MCF 10A (cell line): ENCODE results near the gene MRPS6. TPM values are rescaled to one million over a fixed set of nuclear protein-coding genes. Genes with fewer than 3 reads are reported as not detected.

Source experiments
- BruUV-seq: library from RNA; stranded (reverse); fragments of 400-500 nt; replicated peaks from 2 replicates; lab custom pipeline; 2021; lab: Mats Ljungman, UMichigan
- CTCF ChIA-PET: fragments of 300-600 bp; sonication (Branson Sonifier 250); formaldehyde crosslinking; extraction: SDS; loops from one replicate; lab custom pipeline; 2021; ENCODE audit warnings: antibody characterized with exemption, inconsistent platforms; lab: Yijun Ruan, JAX
- POLR2A ChIA-PET: fragments of 300-600, 350-650 bp; sonication (Branson Sonifier 250); formaldehyde crosslinking; extraction: SDS; loops from one replicate; lab custom pipeline; 2020; ENCODE audit warnings: antibody characterized with exemption, inconsistent platforms; lab: Yijun Ruan, JAX
- DNase-seq: peaks from one replicate; pipeline ENCODE4 v3.0.0-alpha.2; 2018; ENCODE audit not compliant: unreplicated experiment
- H3K27ac Mint-ChIP-seq: one replicate; pipeline ENCODE4 v1.8.0; 2022; ENCODE audit warnings: mild to moderate bottlenecking, low read depth, mixed read lengths; ENCODE audit not compliant: unreplicated experiment
- H3K27me3 Mint-ChIP-seq: one replicate; pipeline ENCODE4 v1.8.0; 2022; ENCODE audit warnings: mixed read lengths; ENCODE audit not compliant: insufficient read depth, unreplicated experiment
- H3K36me3 Mint-ChIP-seq: one replicate; pipeline ENCODE4 v1.8.0; 2022; ENCODE audit warnings: mild to moderate bottlenecking, moderate library complexity, mixed read lengths; ENCODE audit not compliant: insufficient read depth, unreplicated experiment
- H3K4me1 Mint-ChIP-seq: one replicate; pipeline ENCODE4 v1.8.0; 2022; ENCODE audit warnings: mixed read lengths; ENCODE audit not compliant: insufficient read depth, unreplicated experiment
- H3K4me3 Mint-ChIP-seq: one replicate; pipeline ENCODE4 v1.8.0; 2022; ENCODE audit warnings: mild to moderate bottlenecking, moderate library complexity, mixed read lengths; ENCODE audit not compliant: unreplicated experiment
- H3K9me3 Mint-ChIP-seq: one replicate; pipeline ENCODE4 v1.8.0; 2022; ENCODE audit warnings: mixed read lengths; ENCODE audit not compliant: unreplicated experiment
- CTCF ChIP-seq: fragments of 200-600 bp; IDR thresholded peaks from one replicate; pipeline ENCODE4 v1.8.0; 2022; ENCODE audit warnings: antibody characterized with exemption, mild to moderate bottlenecking; ENCODE audit not compliant: unreplicated experiment
- intact Hi-C: fragments of 100-400 bp; cut with micrococcal nuclease; formaldehyde crosslinking; loops from 2 replicates; pipeline ENCODE4 v1.14.1; 2022
- total RNA-seq: library from RNA; stranded (reverse); gene quantifications from 2 replicates; pipeline ENCODE4 v1.2.3, GENCODE V29; 2022

MRPS6 gene
- total RNA-seq, 1 experiment from 2014 or later = 86.0 TPM

- ChIA-PET CTCF (no interaction called here), POLR2A (no interaction called here)
- Mint-ChIP-seq H3K36me3 (no peaks in the 10 kb centered on the region), H3K9me3 (no peaks in the 10 kb centered on the region), H3K4me3 (no peak overlapping the region), H3K27me3 (no peaks in the 10 kb centered on the region), H3K4me1 (peaks cover 5% of the 10 kb centered on the region), H3K27ac (no peak overlapping the region)
- BruUV-seq = no TSS peak
- intact Hi-C loops = no loop called here
- DNase-seq = no peak
- TF ChIP-seq CTCF = no peak
These were observed 45.5 kb upstream of the MRPS6 start for GRCh38 chr21:34027721-34028461.

- ChIA-PET POLR2A (interaction anchor here (1.1 kb wide), 1 partner anchor 72 kb away, joined by 3 read pairs; no protein-coding TSS in a partner anchor), CTCF (no interaction called here)
- Mint-ChIP-seq H3K4me1 (peaks cover 12% of the 10 kb centered on the region), H3K4me3 (peak overlapping the region; percentile 15), H3K36me3 (no peaks in the 10 kb centered on the region), H3K9me3 (no peaks in the 10 kb centered on the region), H3K27me3 (no peaks in the 10 kb centered on the region), H3K27ac (no peak overlapping the region)
- intact Hi-C loops = no loop called here
- BruUV-seq = no TSS peak
- peak; percentile 84 for DNase-seq
- TF ChIP-seq CTCF = no peak
These were observed 43.4 kb upstream of the MRPS6 start for GRCh38 chr21:34029743-34030528.

- CTCF ChIA-PET = interaction anchor here (1.0 kb wide), 1 partner anchor 62 kb away, joined by 3 read pairs; no protein-coding TSS in a partner anchor
- POLR2A ChIA-PET = interaction anchor here (0.7 kb wide), 1 partner anchor 13 kb away, joined by 3 read pairs; no protein-coding TSS in a partner anchor
These were observed 41.5 kb upstream of the MRPS6 start for GRCh38 chr21:34031835-34032370.

More at GRCh38 chr21:34031835-34032370, 41.5 kb upstream of the MRPS6 start:
- no peak for TF ChIP-seq CTCF
- H3K27me3 Mint-ChIP-seq = no peaks in the 10 kb centered on the region
- no peak overlapping the region for H3K4me3 Mint-ChIP-seq
- no peak overlapping the region for H3K27ac Mint-ChIP-seq
- no TSS peak for BruUV-seq
- intact Hi-C loops = no loop called here
- H3K9me3 Mint-ChIP-seq = no peaks in the 10 kb centered on the region
- no peak for DNase-seq
- peaks cover 29% of the 10 kb centered on the region for H3K4me1 Mint-ChIP-seq
- no peaks in the 10 kb centered on the region for H3K36me3 Mint-ChIP-seq
